Caco-2 (cell line): ENCODE results near the gene CYP1A2. TPM values are rescaled to one million over a fixed set of nuclear protein-coding genes. Genes with fewer than 3 reads are reported as not detected.
"Not testable (repeated sequence)": the region's sequence is repeated elsewhere in the genome, so short reads cannot be mapped to it uniquely, and the experiment has no call there.

ENCODE experiments used
- BruUV-seq: library from RNA; stranded (reverse); fragments of 400-500 nt; replicated peaks from 2 replicates; lab custom pipeline; 2021; lab: Mats Ljungman, UMichigan
- CTCF ChIA-PET: fragments of 300-600 bp; sonication (Branson Sonifier 250); formaldehyde crosslinking; loops from one replicate; lab custom pipeline; 2022; ENCODE audit warnings: antibody characterized with exemption; lab: Charles Lee
- POLR2A ChIA-PET: fragments of 300-600 bp; sonication (Branson Sonifier 250); formaldehyde crosslinking; loops from one replicate; lab custom pipeline; 2022; ENCODE audit warnings: antibody characterized with exemption; lab: Charles Lee
- DNase-seq, 2 experiments: peaks; one replicate each; pipeline versions ENCODE4 v3.0.0 to v3.0.0-alpha.2; 2020 to 2022
- H3K27me3 ChIP-seq: replicated peaks from 2 replicates; pipeline ENCODE4 v1.6.0; 2011; ENCODE audit warnings: low read length; ENCODE audit not compliant: control insufficient read depth, insufficient read depth
- H3K36me3 ChIP-seq: 2 replicates; pipeline ENCODE4 v1.5.1; 2011; ENCODE audit warnings: low read length; ENCODE audit not compliant: control insufficient read depth, insufficient read depth
- H3K4me1 ChIP-seq: fragments of 250-450 bp; sonication (Bioruptor Pico); 2 replicates; pipeline ENCODE4 v1.5.1; 2020; ENCODE audit warnings: mild to moderate bottlenecking
- H3K4me3 ChIP-seq: 2 replicates; pipeline ENCODE4 v1.5.1; 2011; ENCODE audit warnings: low read depth, mild to moderate bottlenecking, control low read depth, low read length
- H3K9me3 ChIP-seq: fragments of 250-450 bp; sonication (Bioruptor Pico); 2 replicates; pipeline ENCODE4 v1.5.1; 2020; ENCODE audit warnings: mild to moderate bottlenecking, moderate library complexity
- H3K27ac Mint-ChIP-seq: one replicate; pipeline ENCODE4 v1.8.0; 2022; ENCODE audit warnings: mixed read lengths; ENCODE audit not compliant: unreplicated experiment
- H3K27me3 Mint-ChIP-seq: one replicate; pipeline ENCODE4 v1.8.0; 2022; ENCODE audit warnings: mixed read lengths; ENCODE audit not compliant: insufficient read depth, unreplicated experiment
- H3K36me3 Mint-ChIP-seq: one replicate; pipeline ENCODE4 v1.8.0; 2022; ENCODE audit warnings: mild to moderate bottlenecking, mixed read lengths; ENCODE audit not compliant: insufficient read depth, unreplicated experiment
- H3K4me1 Mint-ChIP-seq: one replicate; pipeline ENCODE4 v1.8.0; 2022; ENCODE audit warnings: low read depth, mixed read lengths; ENCODE audit not compliant: unreplicated experiment
- H3K4me3 Mint-ChIP-seq: one replicate; pipeline ENCODE4 v1.8.0; 2022; ENCODE audit warnings: mild to moderate bottlenecking, moderate library complexity, mixed read lengths; ENCODE audit not compliant: unreplicated experiment
- H3K9me3 Mint-ChIP-seq: one replicate; pipeline ENCODE4 v1.8.0; 2022; ENCODE audit warnings: mixed read lengths; ENCODE audit not compliant: unreplicated experiment
- CTCF ChIP-seq, 2 experiments: fragments of 200-600 bp in 1 of 2; IDR thresholded peaks; 1 replicate in 1 of 2; 2 replicates in 1 of 2; pipeline versions ENCODE4 v1.5.1 to v1.8.0; 2011 to 2022; ENCODE audit warnings: antibody characterized with exemption in 1 of 2, control low read depth in 1 of 2, inconsistent platforms in 1 of 2, low read depth in 1 of 2, low read length in 1 of 2, mild to moderate bottlenecking in 1 of 2, moderate library complexity in 1 of 2; ENCODE audit not compliant: insufficient read depth in 1 of 2, severe bottlenecking in 1 of 2, unreplicated experiment in 1 of 2
- intact Hi-C: fragments of 100-400 bp; cut with micrococcal nuclease; formaldehyde crosslinking; loops from one replicate; pipeline ENCODE4 v1.10.0; 2022; ENCODE audit not compliant: unreplicated experiment
- total RNA-seq: library from RNA; stranded (reverse); gene quantifications from 2 replicates; pipeline ENCODE4 v1.2.3, GENCODE V29; 2022

The CYP1A2 gene
- total RNA-seq, 1 experiment from 2014 or later = not detected

GRCh38 chr15:74733269-74733668 lies 15.4 kb upstream of the CYP1A2 start:
- POLR2A ChIA-PET = no interaction called here

GRCh38 chr15:74735305-74735704 lies 13.3 kb upstream of the CYP1A2 start:
- CTCF ChIA-PET = no interaction called here
- intact Hi-C loops = no loop called here
- H3K36me3 Mint-ChIP-seq = peaks cover 5% of the 10 kb centered on the region
- no peaks in the 10 kb centered on the region for H3K27me3 ChIP-seq
- BruUV-seq = no TSS peak
- H3K4me1 ChIP-seq = peaks cover 16% of the 10 kb centered on the region
- peaks cover 12% of the 10 kb centered on the region for H3K4me1 Mint-ChIP-seq
- H3K9me3 ChIP-seq = no peaks in the 10 kb centered on the region
- TF ChIP-seq CTCF (IDR thresholded peaks at IDR 0.05; ENCODE audit: insufficient read depth in 1 of 2, low read depth in 1 of 2, low read length in 1 of 2, severe bottlenecking in 1 of 2, unreplicated experiment in 1 of 2) = no peak
- H3K36me3 ChIP-seq = no peaks in the 10 kb centered on the region
- POLR2A ChIA-PET = no interaction called here
- DNase-seq = no peak
- no peak overlapping the region for H3K27ac Mint-ChIP-seq
- H3K9me3 Mint-ChIP-seq = no peaks in the 10 kb centered on the region
- H3K27me3 Mint-ChIP-seq = no peaks in the 10 kb centered on the region
- H3K4me3 ChIP-seq = no peak overlapping the region
- no peak overlapping the region for H3K4me3 Mint-ChIP-seq

More at GRCh38 chr15:74733269-74733668, 15.4 kb upstream of the CYP1A2 start:
- Histone ChIP-seq H3K27me3 (no peaks in the 10 kb centered on the region), H3K36me3 (no peaks in the 10 kb centered on the region), H3K9me3 (no peaks in the 10 kb centered on the region), H3K4me3 (no peak overlapping the region), H3K4me1 (peaks cover 22% of the 10 kb centered on the region)
- Mint-ChIP-seq H3K4me3 (no peak overlapping the region), H3K36me3 (peaks cover 10% of the 10 kb centered on the region), H3K27ac (no peak overlapping the region), H3K27me3 (no peaks in the 10 kb centered on the region), H3K4me1 (peaks cover 19% of the 10 kb centered on the region), H3K9me3 (no peaks in the 10 kb centered on the region)
- no TSS peak for BruUV-seq
- CTCF ChIA-PET = no interaction called here
- no peak for TF ChIP-seq CTCF (IDR thresholded peaks at IDR 0.05; ENCODE audit: insufficient read depth in 1 of 2, low read depth in 1 of 2, low read length in 1 of 2, severe bottlenecking in 1 of 2, unreplicated experiment in 1 of 2)
- intact Hi-C loops = no loop called here
- no peak for DNase-seq

DNA sequence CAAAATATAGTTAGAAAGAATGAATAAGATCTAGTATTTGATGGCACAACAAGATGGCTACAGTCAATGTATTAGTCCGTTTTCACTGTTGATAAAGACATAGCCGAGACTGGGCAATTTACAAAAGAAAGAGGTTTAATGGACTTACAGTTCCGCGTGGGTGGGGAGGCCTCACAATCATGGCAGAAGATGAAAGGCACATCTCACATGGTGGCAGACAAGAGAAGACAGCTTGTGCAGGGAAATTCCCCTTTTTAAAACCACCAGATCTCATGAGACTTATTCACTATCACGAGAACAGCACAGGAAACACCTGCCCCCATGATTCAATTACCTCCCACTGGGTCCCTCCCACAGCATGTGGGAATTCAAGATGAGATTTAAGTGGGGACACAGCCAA lies 10.4 kb upstream of the CYP1A2 start:
- H3K27me3 Mint-ChIP-seq, DNase-seq, H3K27ac Mint-ChIP-seq, H3K4me3 Mint-ChIP-seq, H3K27me3 ChIP-seq, H3K4me1 Mint-ChIP-seq, H3K4me3 ChIP-seq, H3K36me3 ChIP-seq, intact Hi-C loops, H3K36me3 Mint-ChIP-seq, BruUV-seq, H3K4me1 ChIP-seq, CTCF ChIA-PET, POLR2A ChIA-PET, H3K9me3 ChIP-seq: not testable (repeated sequence)
- peaks cover 13% of the 10 kb centered on the region for H3K9me3 Mint-ChIP-seq

DNA sequence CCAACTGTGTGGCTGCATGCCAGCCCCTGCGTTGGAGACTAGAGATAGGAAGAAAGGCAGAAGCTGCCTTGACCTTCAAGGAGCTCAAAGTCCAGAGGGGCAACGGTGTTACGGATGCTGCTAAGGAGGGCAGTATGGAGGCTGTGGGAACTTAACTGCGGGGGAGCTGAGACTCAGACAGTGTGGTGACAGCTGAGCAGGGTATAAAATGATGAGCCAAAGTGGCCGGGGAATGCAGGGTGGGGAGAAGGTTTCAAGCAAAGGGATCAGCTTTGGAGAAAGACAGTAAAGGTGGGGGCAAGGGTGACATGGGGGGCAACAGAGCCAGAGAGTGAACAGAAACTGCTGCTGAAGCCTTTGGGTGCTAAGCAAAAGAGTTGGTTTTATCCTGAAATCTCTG lies 6.2 kb upstream of the CYP1A2 start:
- intact Hi-C loops = no loop called here
- Mint-ChIP-seq H3K9me3 (peaks cover 14% of the 10 kb centered on the region), H3K27ac (no peak overlapping the region), H3K36me3 (no peaks in the 10 kb centered on the region), H3K4me1 (no peaks in the 10 kb centered on the region), H3K27me3 (no peaks in the 10 kb centered on the region), H3K4me3 (no peak overlapping the region)
- Histone ChIP-seq H3K36me3 (no peaks in the 10 kb centered on the region), H3K9me3 (no peaks in the 10 kb centered on the region; the same call in 1 of the 2 replicates), H3K4me3 (no peak overlapping the region), H3K4me1 (no peaks in the 10 kb centered on the region), H3K27me3 (no peaks in the 10 kb centered on the region)
- ChIA-PET CTCF (no interaction called here), POLR2A (no interaction called here)
- TF ChIP-seq CTCF (IDR thresholded peaks at IDR 0.05; ENCODE audit: insufficient read depth in 1 of 2, low read depth in 1 of 2, low read length in 1 of 2, severe bottlenecking in 1 of 2, unreplicated experiment in 1 of 2) = no peak
- BruUV-seq = no TSS peak
- DNase-seq = no peak
